Dedifferentiated amniotic fluid mesenchymal stem cell (primary cell): ENCODE measurements around the gene MTCL3.
A peak's percentile ranks its signal among the peaks of the same experiment; 100 is the strongest.

Experiments used
- DNase-seq: peaks from one replicate; pipeline ENCODE4 v3.0.0-alpha.2; 2016; ENCODE audit errors: extremely low spot score

MTCL3 gene

GRCh38 chr6:127515234-127515793 is 3.8 kb downstream of the MTCL3 start:
- no peak for DNase-seq

GRCh38 chr6:127514773-127515227 is 4.3 kb downstream of the MTCL3 start:
- DNase-seq, result no peak

- no peak for DNase-seq
These were observed 4.9 kb downstream of the MTCL3 start for GRCh38 chr6:127514179-127514772.

- DNase-seq, result no peak
These were observed 5.7 kb downstream of the MTCL3 start for GRCh38 chr6:127513425-127513824.

- DNase-seq, result no peak
These were observed 8.3 kb downstream of the MTCL3 start for GRCh38 chr6:127510876-127511275.

- no peak for DNase-seq
These were observed 12.2 kb downstream of the MTCL3 start for GRCh38 chr6:127506894-127507293.

GRCh38 chr6:127503022-127503421 is 16.1 kb downstream of the MTCL3 start:
- DNase-seq, result no peak

GRCh38 chr6:127497410-127497809 is 21.7 kb downstream of the MTCL3 start:
- DNase-seq, result no peak

- no peak for DNase-seq
These were observed 22.7 kb downstream of the MTCL3 start for GRCh38 chr6:127496471-127496870.

- no peak for DNase-seq
These were observed 24.8 kb downstream of the MTCL3 start for GRCh38 chr6:127494240-127494767.

- no peak for DNase-seq
These were observed 29.9 kb downstream of the MTCL3 start for GRCh38 chr6:127489248-127489647.

- no peak for DNase-seq
These were observed 32.2 kb downstream of the MTCL3 start for GRCh38 chr6:127486934-127487333.

GRCh38 chr6:127484212-127484863 is 34.8 kb downstream of the MTCL3 start:
- peak; percentile 65 for DNase-seq

GRCh38 chr6:127483399-127484055 is 35.6 kb downstream of the MTCL3 start:
- no peak for DNase-seq

GRCh38 chr6:127482325-127482724 is 36.8 kb downstream of the MTCL3 start:
- DNase-seq, result no peak

- no peak for DNase-seq
These were observed 37.5 kb downstream of the MTCL3 start for GRCh38 chr6:127481628-127482027.

GRCh38 chr6:127481111-127481510 is 38.0 kb downstream of the MTCL3 start:
- DNase-seq, result no peak

- DNase-seq, result no peak
These were observed 41.5 kb downstream of the MTCL3 start for GRCh38 chr6:127477658-127478057.

- no peak for DNase-seq
These were observed 43.3 kb downstream of the MTCL3 start for GRCh38 chr6:127475823-127476176.

- no peak for DNase-seq
These were observed 43.9 kb downstream of the MTCL3 start for GRCh38 chr6:127475135-127475822.

- peak; percentile 26 for DNase-seq
These were observed 47.5 kb downstream of the MTCL3 start for GRCh38 chr6:127471379-127472255.
